Measurements from ENCODE around the gene RFX4.

DNA sequence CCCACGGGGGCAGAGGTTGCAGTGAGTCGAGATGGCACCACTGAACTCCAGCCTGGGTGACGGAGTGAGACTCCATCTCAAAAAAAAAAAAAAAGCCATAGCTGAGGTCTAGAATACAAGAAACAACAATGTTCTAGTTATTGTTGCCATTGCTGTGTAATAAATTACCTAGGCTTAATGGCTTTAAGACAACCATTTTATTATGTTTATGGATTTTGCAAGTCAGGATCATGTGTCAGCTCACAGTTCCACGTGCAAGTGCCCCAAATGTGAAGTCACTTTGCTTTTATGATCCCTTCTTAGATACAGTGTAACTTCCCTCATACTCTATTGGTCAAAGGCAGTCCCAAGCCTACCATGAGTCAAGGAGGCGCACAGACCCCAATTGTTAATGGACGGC is 142.1 kb downstream of the RFX4 start:
- no peak for TF ChIP-seq CTCF (conservative IDR thresholded peaks at IDR 0.05; ENCODE audit: low read depth, low read length)
- TF ChIP-seq EZH2 (IDR thresholded peaks at IDR 0.05; ENCODE audit: borderline replicate concordance, low read depth, low read length, poor library complexity, severe bottlenecking) = no peak

All from A673 (cell line).